HG03064 (cell line): ENCODE measurements around the gene EEF2K.
"Not testable (repeated sequence)": the region's sequence is repeated elsewhere in the genome, so short reads cannot be mapped to it uniquely, and the experiment has no call there.

Source experiments
- ATAC-seq: cut with Tn5 transposase; IDR thresholded peaks from one replicate; pipeline ENCODE4 v1.9.1; 2021; ENCODE audit warnings: low read depth; ENCODE audit not compliant: unreplicated experiment

Gene EEF2K

DNA sequence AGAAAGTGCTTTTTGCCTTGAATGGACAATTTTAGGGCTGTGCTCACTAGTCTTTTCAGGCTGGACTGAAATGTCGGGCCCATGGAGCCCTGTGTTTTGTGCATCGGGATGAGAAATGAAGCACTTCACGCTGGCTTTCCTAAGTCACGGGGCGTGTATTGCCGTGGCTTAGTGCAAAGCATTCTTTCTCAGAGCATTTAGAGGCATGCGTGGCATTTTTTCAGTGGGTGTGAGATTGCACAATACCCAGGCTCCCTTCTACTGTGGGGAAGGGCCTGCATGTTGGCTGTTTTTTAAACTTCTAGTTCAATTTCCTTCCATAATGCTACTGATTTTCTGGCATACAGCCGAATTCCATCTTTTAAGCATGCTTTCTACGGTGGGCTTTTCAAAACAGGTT lies 78.6 kb downstream of the EEF2K start:
- no peak for ATAC-seq

DNA sequence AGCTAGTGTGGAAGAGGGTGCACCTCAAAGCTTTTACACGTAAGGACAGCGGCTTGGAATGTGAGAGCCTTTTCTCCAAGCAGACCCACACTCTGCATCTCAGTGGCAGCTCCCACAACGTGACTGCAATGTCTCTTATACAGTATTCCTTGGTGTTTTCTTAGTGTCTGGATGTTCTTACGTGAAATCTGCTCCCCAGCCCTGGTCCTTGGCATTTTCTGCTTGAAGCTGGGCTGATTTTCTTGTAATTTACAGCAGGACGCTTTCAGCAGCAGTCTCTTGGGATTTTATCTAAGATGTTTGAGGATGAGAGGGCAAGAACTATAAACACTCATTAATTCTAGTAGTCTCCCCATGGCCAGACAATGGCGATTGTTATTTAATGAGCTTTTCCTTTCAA lies 79.0 kb downstream of the EEF2K start:
- no peak for ATAC-seq

- no peak for ATAC-seq
Measured at GRCh38 chr16:22291020-22291419, 84.9 kb downstream of the EEF2K start.

DNA sequence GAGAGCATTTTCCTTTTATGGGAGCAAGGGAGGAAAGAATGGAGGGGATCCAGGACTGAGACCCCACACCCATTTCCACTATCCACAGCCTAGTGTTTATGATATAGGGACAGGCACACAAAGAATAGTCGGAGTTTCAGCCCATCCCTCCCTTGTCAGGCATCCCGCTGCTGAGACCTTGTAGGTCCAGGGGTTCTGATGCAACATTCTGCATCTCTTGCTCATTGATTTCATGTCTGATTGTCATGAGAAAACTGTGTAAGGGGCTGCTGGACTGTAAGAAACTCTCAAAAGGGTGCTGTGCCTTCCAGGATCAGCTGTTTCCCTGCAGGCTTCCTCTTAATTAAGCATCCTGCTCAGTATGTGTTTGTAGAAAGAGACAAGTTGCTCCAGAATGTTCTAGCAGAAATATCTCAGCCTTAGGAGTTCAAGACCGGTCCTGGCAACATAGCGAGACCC lies 85.8 kb downstream of the EEF2K start:
- no peak for ATAC-seq

GRCh38 chr16:22292320-22292719 lies 86.2 kb downstream of the EEF2K start:
- no peak for ATAC-seq

DNA sequence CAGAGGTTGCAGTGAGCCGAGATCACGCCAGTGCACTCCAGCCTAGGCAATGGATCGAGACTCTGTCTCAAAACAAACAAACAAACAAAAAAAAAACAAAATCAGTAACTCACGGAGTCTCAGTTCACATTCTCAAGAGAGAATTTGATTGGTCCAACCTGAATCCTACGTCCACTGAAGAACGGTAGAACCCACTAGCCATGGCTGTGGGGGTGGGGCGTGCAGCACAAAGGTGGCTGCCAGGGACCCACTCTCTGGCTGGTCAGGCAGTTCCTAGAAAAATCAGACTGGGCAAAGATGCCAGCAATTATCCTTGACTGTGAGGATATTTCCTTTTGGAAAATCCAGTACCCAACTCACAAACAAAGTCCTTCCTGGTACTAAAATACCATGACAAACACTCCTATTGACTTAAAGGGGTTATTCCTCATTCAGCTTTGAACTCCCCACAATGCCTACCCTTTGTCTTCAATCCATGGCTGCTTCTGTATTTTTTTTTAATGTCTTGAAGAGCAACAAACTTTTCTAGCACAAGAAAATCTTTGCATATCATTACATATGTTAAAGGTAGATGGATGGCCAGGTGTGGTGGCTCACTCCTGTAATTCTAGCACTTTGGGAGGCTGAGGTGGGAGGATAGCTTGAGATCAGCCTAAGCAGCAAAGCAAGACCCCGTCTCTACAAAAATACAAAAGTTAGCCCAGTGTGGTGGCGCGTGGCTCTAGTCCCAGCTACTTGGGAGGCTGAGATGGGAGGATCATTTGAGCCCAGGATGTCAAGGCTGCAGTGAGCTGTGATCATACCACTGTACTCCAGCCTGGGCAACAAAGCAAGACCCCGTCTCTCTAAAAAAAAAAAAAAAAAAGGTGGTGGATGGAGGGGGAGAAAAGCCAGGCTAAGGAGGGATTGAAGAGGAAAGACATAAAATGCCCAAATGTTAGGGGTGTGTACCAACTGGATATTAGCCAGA lies 87.3 kb downstream of the EEF2K start:
- ATAC-seq = no peak

DNA sequence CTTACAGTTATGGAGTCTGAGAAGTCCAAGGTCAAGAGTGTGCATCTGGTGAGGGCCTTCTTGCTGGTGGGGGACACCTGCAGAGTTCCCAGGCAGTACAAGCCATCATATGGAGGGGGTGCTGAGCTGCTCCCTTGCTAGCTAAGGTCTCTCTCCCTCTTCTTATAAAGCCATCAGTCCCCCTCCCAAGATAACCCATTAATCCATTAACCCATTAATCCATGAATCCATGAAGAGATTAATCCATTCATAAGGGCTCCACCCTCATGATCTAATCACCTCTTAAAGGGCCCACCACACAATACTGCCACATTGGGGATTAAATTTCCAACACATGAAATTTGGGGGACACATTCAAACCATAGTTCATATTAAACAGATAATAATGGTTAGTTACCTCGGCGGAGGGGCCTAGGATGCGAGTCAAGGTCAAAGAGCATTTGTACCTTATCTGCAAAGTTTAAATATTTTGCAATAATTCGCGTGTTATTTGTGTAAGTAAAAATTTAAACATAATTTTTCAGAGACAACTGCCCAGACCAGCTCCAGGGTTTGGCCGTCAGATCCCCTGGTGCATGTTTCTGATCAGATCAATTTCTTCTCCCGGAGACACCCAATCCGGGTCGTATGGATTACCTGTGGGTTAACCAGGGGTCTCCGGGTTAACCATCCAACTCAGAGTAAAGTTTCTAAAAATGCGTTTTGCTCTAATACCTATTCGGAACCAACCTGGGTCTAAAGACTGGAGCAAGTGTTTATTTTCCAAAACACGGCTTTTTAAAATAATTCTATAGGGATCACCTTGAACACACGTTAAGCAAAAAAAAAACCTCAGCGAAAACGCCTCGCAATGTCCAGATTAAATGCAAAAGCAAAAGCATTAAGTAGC lies 90.4 kb downstream of the EEF2K start:
- no peak for ATAC-seq

DNA sequence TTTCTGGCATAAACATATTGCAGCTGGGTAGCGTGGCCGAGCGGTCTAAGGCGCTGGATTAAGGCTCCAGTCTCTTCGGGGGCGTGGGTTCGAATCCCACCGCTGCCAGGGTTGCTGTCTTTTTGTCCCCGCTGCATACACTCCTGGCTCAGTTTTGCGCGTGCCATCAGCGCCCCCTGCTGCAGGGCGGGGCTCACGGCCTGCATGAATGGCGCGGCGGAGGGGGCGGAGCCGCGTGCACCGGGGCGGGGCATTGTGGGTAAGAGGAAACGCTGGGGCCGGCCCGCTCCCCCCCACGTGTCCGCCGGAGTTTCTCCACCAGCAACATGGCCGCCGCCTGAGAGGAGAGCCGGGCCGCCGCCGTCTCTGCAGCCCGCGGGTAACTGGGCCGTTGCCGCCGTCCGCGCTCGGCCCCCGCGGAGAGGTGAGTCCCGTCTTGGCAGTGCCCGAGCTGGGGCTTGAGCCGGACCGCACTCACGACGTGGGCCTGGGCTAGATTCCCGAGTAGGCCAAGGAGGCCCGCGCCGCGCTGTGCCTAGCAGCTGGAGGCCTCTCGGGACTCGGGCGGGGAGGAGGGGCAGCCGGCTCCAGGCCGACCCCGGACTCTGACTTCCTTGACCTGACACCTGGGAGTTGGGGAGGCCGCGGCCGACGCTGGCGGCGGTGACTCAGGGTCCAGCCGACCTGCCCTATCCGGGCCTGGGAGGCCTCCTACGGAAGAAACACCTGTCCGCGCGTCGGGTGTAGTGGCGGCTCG lies 91.2 kb downstream of the EEF2K start, which contains the start of gene POLR3E:
POLR3E (plus strand) TSS at position 296 of the 757 bp plus-strand sequence. CDS start 5,560 bp downstream, outside the sequence.
- ATAC-seq = peak; percentile 70

GRCh38 chr16:22297871-22298733 lies 92.0 kb downstream of the EEF2K start:
- peak; percentile 37 for ATAC-seq

DNA sequence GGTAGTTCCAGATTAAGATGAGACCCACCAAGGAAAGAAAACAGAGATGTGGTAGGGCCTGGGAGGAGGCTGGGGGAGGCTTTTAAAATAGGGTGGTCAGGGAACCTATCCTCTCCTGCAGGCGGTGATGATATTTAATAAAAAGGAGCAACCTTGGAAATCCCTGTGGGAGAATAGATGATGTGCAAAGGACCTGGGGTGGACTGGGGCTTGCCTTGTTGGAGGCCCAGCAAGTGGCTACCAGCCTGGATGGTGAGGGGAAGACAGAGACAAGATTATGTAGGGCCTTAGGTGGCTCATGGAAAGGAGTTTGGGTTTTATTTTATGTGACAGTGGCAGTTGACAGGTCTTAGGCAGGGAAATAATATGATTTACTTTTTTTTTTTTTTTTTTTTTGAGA lies 93.0 kb downstream of the EEF2K start:
- ATAC-seq = no peak

- ATAC-seq = no peak
Measured at GRCh38 chr16:22300427-22301071, 94.5 kb downstream of the EEF2K start.

DNA sequence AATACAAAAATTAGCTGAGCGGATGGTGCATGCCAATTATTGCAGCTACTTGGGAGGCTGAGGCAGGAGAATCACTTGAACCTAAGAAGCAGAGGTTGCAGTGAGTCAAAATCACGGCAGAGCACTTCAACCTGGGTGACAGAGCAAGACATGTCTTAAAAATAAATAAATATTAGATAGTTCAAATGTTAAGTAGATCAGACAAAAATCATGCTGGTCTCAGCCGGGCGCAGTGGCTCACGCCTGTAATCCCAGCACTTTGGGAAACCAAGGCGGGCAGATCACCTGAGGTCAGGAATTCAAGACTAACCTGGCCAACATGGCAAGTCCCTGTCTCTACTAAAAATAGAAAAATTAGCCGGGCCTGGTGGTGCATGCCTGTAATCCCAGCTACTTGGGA lies 95.3 kb downstream of the EEF2K start:
- ATAC-seq = not testable (repeated sequence)

GRCh38 chr16:22302776-22303363 lies 96.8 kb downstream of the EEF2K start:
- ATAC-seq = no peak

- ATAC-seq = no peak
Measured at GRCh38 chr16:22304411-22304810, 98.3 kb downstream of the EEF2K start.

GRCh38 chr16:22306788-22307187 lies 100.7 kb downstream of the EEF2K start:
- no peak for ATAC-seq

DNA sequence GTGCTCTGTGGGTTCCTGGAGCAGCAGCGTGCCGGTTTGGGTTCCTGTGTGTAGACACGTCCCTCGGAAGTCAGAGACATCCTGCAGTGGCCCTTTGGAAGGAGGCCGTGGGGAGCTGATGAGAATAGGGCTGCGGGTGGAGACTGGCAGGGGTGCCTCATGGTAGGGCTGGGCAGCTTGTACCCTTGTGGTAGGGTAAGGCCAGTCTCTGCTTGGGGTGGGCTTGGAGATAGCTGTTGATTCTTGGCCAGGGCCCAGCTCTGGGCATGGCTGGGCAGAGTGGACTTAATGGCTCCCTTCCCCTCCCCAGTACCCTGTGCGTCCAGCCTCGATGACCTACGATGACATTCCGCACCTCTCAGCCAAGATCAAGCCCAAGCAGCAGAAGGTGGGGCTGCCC lies 101.8 kb downstream of the EEF2K start:
- no peak for ATAC-seq

- no peak for ATAC-seq
Measured at GRCh38 chr16:22308824-22309520, 102.9 kb downstream of the EEF2K start.

- no peak for ATAC-seq
Measured at GRCh38 chr16:22311520-22311919, 105.4 kb downstream of the EEF2K start.
